Peyer's patch (tissue), 4 donors: ENCODE results near the gene TRIO. TPM values are rescaled to one million over a fixed set of nuclear protein-coding genes. Genes with fewer than 3 reads are reported as not detected.

Experiments used
- DNase-seq, 3 donors: peaks; one replicate each; pipeline ENCODE4 v3.0.0-alpha.2; 2017 to 2019
- H3K27ac ChIP-seq, 4 donors: fragments of 200-600 bp; sonication (generic); one replicate each; pipeline ENCODE4 v1.5.1; 2016 to 2019
- H3K27me3 ChIP-seq, 2 donors: fragments of 200-600 bp; sonication (generic); one replicate each; pipeline ENCODE4 v1.5.1; 2019
- H3K36me3 ChIP-seq, 3 donors: fragments of 200-600 bp; sonication (generic); one replicate each; pipeline ENCODE4 v1.5.1; 2016 to 2019
- H3K4me1 ChIP-seq, 4 donors: fragments of 200-600 bp; sonication (generic); one replicate each; pipeline ENCODE4 v1.5.1; 2016 to 2019
- H3K4me3 ChIP-seq, 4 donors: fragments of 200-600 bp; sonication (generic); 1 replicate in 3 of 4; 2 replicates in 1 of 4; pipeline ENCODE4 v1.5.1; 2016 to 2019; ENCODE audit warnings: mild to moderate bottlenecking in 1 of 4
- H3K9me3 ChIP-seq, 4 donors: fragments of 200-600 bp; sonication (generic); one replicate each; pipeline ENCODE4 v1.5.1; 2016 to 2019; ENCODE audit warnings: mild to moderate bottlenecking in 1 of 4
- CTCF ChIP-seq, 6 experiments: fragments of 450-650 bp in 4 of 6; fragments of 200-600 bp in 2 of 6; sonication (generic) in 1 of 6; IDR thresholded peaks; one replicate each; pipeline ENCODE4 v1.5.1; 2017 to 2019; ENCODE audit warnings: antibody characterized with exemption in 6 of 6, mild to moderate bottlenecking in 3 of 6, moderate library complexity in 1 of 6
- POLR2A ChIP-seq, 2 donors: fragments of 450-650 bp; IDR thresholded peaks; one replicate each; pipeline ENCODE4 v1.5.1; 2017; ENCODE audit warnings: antibody characterized with exemption in 2 of 2, mild to moderate bottlenecking in 2 of 2, moderate library complexity in 2 of 2
- total RNA-seq, 4 donors: library from RNA; depleted of rRNA; stranded (reverse); fragments of >200 nt; gene quantifications; one replicate each; pipeline ENCODE4 v1.1.0, GENCODE V29; 2016

TRIO gene
- total RNA-seq, 4 donors from 2014 or later: 171 to 456 (median 340) TPM

- Histone ChIP-seq H3K27me3 (no peaks in the 10 kb centered on the region), H3K4me1 (no peaks in the 10 kb centered on the region), H3K27ac (no peak overlapping the region), H3K36me3 (peaks cover 0 to 80% (median 0%) of the 10 kb centered on the region in 3 donors), H3K4me3 (no peak overlapping the region), H3K9me3 (no peaks in the 10 kb centered on the region)
- no peak for DNase-seq
- TF ChIP-seq POLR2A (IDR thresholded peaks at IDR 0.05) (no peak), CTCF (IDR thresholded peaks at IDR 0.05) (no peak)
Measured at GRCh38 chr5:14376789-14377188, 233.6 kb downstream of the TRIO start.

DNA sequence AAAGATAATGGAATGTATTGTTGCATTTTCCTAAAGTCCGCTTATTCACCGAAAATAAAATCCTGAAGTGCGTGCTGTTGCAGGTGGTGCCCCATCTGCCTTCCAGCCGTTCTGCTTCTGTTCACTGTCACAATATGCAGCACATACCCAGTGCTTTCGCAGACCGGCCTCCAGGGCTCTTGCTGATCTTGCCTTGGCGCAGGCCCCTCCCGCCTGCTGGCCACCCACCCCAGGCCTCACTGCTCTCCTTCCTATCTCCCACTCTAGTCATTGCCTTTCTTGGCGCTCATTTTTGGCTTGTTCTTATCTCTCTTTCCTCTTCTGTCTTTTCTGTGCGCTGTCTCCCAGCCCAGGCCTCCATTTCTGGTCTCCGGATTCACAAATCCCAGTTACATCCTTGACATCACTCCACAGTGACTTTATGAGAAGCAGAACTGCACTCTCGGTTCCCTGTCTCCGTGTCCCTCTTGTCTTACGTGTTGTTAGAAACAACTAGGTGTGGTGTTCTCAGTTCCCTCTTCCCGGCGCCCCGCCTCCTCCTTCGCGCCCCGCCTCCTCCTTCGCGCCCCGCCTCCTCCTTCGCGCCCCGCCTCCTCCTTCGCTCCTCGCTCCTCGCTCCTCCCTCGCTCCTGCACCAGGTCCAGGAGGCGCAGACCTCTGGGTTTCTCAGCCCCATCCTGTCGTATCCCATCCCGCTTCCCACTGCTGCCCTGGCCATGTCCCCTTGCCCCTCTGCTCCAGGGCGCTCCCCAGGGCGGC lies 236.8 kb downstream of the TRIO start:
- no peak for DNase-seq
- H3K36me3 ChIP-seq: peaks cover 0 to 73% (median 0%) of the 10 kb centered on the region in 3 donors

DNA sequence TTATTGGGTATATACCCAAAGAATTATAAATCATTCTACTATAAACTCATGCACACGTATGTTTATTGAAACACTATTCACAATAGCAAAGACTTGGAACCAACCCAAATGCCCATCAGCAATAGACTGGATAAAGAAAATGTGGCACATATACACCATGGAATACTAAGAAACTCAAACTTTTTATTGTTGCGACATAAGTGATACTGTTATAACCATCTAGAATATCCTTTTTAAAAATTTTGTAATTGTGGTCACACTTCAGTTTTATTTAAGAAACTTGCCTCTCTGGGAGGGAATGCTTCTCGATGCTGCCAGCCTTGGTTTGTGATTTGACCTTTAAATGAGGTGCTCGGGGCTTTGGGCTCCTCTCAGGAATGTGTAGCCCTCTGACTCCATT lies 237.6 kb downstream of the TRIO start:
- H3K4me1 ChIP-seq: no peaks in the 10 kb centered on the region
- no peaks in the 10 kb centered on the region for H3K27me3 ChIP-seq
- no peak for DNase-seq
- H3K36me3 ChIP-seq: peaks cover 0 to 76% (median 0%) of the 10 kb centered on the region in 3 donors
- no peak overlapping the region for H3K27ac ChIP-seq
- no peaks in the 10 kb centered on the region for H3K9me3 ChIP-seq
- TF ChIP-seq CTCF (IDR thresholded peaks at IDR 0.05) (no peak), POLR2A (IDR thresholded peaks at IDR 0.05) (no peak)
- H3K4me3 ChIP-seq: no peak overlapping the region

More for the DNA sequence above, 236.8 kb downstream of the TRIO start:
- Histone ChIP-seq H3K27ac (no peak overlapping the region), H3K9me3 (no peaks in the 10 kb centered on the region), H3K4me1 (no peaks in the 10 kb centered on the region), H3K27me3 (no peaks in the 10 kb centered on the region), H3K4me3 (no peak overlapping the region)
- TF ChIP-seq CTCF (IDR thresholded peaks at IDR 0.05): no peak
- TF ChIP-seq POLR2A (IDR thresholded peaks at IDR 0.05): no peak

- Histone ChIP-seq H3K36me3 (peaks cover 0 to 79% (median 0%) of the 10 kb centered on the region in 3 donors), H3K4me1 (no peaks in the 10 kb centered on the region), H3K4me3 (no peak overlapping the region), H3K9me3 (no peaks in the 10 kb centered on the region), H3K27me3 (no peaks in the 10 kb centered on the region), H3K27ac (no peak overlapping the region)
- DNase-seq: no peak
- TF ChIP-seq CTCF (IDR thresholded peaks at IDR 0.05): no peak
- no peak for TF ChIP-seq POLR2A (IDR thresholded peaks at IDR 0.05)
Measured at GRCh38 chr5:14382640-14383039, 239.5 kb downstream of the TRIO start.

GRCh38 chr5:14383923-14384322 lies 240.8 kb downstream of the TRIO start:
- Histone ChIP-seq H3K4me1 (no peaks in the 10 kb centered on the region), H3K9me3 (no peaks in the 10 kb centered on the region), H3K4me3 (no peak overlapping the region), H3K36me3 (peaks cover 0 to 80% (median 0%) of the 10 kb centered on the region in 3 donors), H3K27ac (no peak overlapping the region), H3K27me3 (no peaks in the 10 kb centered on the region)
- no peak for TF ChIP-seq POLR2A (IDR thresholded peaks at IDR 0.05)
- DNase-seq: no peak

- H3K36me3 ChIP-seq: peaks cover 0 to 81% (median 0%) of the 10 kb centered on the region in 3 donors
- no peak overlapping the region for H3K27ac ChIP-seq
- no peaks in the 10 kb centered on the region for H3K4me1 ChIP-seq
- H3K27me3 ChIP-seq: no peaks in the 10 kb centered on the region
- H3K9me3 ChIP-seq: no peaks in the 10 kb centered on the region
- no peak for TF ChIP-seq POLR2A (IDR thresholded peaks at IDR 0.05)
- TF ChIP-seq CTCF (IDR thresholded peaks at IDR 0.05): no peak
- H3K4me3 ChIP-seq: no peak overlapping the region
- DNase-seq: no peak
Measured at GRCh38 chr5:14385019-14385418, 241.9 kb downstream of the TRIO start.
